GM18517 (cell line): ENCODE data around the gene COL4A3.
"Not testable (repeated sequence)": the region's sequence is repeated elsewhere in the genome, so short reads cannot be mapped to it uniquely, and the experiment has no call there.

ENCODE experiments used
- ATAC-seq: cut with Tn5 transposase; IDR thresholded peaks from one replicate; pipeline ENCODE4 v1.9.1; 2021; ENCODE audit warnings: mild to moderate bottlenecking, moderate library complexity; ENCODE audit not compliant: unreplicated experiment

The COL4A3 gene

DNA sequence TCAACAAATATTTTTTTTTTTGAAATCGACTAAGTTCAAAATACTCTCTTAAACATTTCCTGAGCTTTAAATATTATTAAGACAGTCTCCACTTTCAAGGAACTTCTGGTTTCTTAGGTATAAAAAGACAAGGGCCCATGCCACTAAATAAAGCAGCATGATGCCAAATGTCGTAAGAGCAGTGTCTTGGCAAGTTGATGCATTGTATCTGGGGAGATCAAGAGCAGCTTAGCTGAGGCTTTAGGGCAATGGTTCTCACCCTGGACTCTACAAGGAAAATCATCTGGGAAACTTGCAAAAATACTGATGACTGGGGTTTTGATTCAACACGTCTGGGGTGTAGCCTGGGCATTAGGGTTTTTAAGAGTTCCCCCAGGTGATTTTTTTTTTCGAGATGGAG lies 41.3 kb downstream of the COL4A3 start:
- ATAC-seq: no peak

DNA sequence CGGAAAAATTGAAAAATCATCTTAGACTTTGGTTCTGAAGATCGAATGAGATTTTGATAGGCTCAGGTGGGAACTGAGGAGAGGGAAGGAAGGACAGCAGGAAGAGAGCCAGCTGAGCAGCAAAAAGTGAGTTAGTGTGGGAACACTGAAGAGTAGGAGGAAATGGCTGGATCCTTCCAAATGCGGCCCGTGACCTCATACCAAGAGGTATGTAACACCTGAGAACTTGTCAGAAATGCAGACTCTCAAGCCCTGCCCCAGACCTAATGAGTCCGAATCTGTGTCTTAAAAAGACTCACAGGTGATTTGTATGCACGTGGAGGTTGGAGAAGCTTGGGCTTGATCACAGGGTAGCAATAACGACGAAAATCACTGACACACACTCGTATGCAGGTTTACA lies 42.0 kb downstream of the COL4A3 start:
- no peak for ATAC-seq

DNA sequence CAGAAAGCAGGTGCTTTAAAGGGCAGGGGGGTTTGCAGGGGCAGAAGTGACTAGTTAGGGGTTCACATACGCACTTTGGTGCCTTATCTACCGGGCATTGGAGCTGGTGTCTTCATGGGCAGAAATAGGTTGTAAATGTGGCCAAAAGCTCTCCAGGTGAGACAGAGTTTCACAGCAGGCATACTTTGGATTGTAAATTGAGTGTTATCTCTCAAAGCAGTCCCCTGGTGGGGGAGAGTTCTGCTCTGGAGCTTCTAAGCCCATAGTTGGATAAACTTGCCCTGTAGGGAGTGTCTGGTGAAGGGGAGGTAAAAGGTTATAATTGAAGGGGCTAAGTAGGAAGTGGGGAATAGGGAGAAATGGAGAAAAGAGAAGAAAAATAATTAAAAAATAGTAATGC lies 43.1 kb downstream of the COL4A3 start:
- no peak for ATAC-seq

DNA sequence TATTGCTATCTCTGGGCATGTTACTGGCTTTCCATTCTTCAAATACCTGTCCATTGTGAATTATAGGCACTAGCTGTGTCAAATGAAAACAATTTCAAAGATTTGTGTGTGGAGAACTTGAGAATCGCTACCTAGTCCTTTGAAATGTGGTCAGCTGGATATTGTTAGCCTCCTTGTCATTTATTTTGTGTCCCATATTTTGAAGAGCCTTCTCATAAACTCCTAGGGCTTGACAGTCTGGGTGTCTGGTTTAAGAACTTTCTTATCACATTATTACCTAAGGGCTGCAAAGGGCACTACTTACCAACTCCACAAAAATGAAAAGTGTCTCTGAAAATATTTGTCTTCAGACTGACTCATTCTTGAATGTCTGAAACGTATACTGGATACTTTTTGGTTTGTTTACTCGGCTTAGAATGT lies 50.2 kb downstream of the COL4A3 start:
- ATAC-seq: no peak

DNA sequence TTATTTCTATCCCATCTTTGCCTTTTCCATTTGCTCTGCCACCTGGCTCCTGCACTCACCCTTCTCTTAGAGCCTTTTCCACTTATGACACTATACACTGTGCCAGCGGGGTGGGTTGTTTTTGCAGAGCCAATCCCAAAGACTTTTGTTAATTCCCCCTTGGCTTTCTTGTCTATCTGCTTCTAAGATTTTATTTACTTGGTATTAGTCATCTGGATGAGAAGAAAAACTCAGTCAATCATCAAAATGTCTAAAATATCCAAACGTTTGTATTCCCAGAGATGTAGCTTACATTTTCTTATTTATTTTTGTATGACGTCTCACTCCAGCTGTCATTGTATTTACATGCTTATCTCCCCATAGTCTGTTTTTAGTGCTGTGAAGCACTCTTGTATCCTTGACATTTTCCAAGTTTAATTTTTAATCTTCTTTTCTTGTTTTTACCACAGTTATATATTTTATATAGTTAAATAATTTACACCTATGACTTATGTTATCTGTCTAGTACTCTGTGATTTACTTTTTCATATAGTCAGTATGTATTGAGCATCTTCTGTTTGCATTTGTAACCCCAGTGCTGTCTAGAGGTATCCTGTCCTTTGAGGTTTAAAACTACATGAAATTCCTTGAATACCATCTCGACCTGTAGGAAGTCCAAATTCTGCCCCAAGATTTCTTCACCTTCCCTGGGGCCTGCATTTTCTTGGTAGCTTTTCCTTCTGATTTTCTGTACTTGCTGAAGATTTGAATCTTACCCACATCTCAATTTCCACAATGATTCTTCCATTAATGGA lies 55.1 kb downstream of the COL4A3 start:
- no peak for ATAC-seq

DNA sequence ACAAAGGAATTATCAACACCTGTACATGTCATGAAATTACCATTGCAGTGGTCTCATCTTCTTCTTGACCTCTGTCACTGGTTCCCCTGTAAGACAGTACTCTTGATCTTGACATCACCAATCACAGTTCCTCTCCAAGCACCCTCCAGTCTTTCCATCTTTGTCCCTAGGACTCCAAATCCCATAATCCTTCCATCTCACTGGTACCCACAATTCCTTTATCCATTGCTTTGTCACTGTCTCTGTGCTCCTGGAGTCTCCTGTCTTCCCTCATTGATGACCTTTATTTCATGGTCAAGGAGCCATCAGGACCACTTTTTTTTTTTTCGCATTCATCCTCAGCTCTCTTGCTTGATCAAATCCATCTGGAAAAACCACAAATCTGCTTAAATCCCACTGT lies 56.7 kb downstream of the COL4A3 start:
- no peak for ATAC-seq

DNA sequence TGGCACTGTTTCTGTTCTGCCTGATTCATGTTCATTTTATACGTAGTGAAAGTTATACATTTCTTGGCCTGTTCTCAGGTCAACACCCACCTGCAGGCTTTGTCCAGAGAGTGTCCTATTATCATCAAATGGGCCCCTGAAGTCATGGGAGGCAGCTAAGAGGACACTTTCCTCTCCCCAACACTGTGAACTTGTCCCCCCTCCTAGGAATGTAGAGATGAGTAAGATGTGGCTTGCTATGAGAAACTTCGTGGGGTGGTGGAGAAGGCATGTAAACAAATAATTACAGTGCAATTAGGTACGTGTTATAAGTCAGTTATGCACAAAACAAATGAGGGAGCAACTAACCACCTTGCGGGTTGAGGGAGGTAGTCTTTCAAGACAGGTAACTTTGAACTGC lies 57.9 kb downstream of the COL4A3 start:
- no peak for ATAC-seq

DNA sequence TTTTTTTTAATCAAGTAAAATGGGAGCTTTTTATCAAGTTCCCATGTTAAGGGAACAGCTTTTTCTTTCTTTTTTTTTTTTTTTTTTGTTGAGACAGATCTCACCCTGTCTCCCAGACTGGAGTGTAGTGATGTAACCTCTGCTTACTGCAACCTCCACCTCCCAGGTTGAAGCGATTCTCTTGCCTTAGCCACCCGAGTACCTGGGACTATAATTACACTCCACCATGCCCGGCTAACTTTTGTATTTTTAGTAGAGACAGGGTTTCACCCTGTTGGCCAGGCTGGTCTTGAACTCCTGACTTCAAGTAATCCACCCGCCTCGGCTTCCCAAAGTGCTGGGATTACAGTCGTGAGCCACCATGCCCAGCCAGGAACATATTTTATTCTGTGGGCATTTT lies 61.2 kb downstream of the COL4A3 start:
- not testable (repeated sequence) for ATAC-seq

DNA sequence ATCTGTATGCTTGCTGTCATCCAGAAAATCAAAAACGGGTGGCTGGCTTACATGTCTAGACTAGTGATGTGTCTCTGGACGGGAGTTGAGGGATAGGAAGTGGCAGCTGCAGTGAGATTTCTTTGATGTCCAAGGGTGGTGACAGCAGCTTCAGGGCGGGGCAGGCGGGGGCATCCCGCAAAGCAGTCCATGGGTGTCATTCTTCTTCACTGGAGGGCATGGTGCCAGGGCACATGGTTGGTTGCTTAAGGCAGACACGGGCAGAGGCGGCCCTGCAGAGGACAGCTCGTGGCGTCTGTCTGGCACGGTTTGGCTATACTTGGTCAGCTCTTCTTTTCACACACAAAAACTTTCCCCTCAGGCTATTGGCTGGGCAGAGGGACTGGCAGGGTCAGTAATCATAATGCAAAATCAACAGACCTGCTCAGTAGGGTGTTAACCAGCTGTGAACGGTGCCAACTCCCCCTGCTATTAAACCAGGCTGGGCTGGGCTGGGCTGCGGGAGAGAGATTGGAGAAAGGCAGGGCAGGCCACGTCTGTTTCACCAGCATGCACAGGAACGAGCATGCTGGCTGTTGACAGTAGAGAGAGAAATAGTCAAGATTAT lies 63.7 kb downstream of the COL4A3 start:
- no peak for ATAC-seq

DNA sequence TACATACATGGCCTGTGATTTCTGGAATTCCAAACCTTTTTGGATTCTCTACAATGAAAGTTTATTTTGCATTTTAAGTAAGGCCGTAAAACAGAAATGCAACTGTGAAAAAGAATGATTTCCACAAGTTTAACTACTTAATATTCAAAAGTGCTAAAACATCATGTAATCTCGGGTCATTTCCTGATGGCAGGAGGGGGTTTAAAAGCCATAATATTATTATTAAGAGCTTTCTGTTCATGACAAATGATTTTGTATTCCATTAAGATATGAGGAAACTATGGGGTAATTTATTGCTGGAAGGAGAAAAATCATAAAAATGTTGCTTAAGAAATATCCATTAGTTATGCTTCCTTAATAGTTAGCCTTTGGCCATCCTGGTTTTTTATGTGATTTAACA lies 65.7 kb downstream of the COL4A3 start:
- ATAC-seq: no peak

DNA sequence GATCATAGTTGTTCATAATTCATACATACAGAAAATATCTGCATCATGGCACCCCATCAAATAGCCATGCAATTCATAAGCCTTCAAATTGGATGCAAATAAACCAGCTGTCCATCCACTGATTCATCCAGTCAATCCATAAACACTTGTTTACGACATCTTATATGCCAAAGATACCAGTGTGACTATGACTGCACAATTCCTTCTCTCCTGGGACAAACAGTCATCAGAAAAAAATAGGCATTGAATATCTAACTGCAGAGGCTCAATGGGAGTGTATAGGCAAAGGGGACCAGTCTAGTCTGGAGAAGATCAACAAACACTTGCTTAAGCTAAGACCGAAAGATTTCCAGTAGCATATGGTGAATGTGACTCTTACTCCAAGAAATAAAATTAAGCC lies 70.0 kb downstream of the COL4A3 start:
- ATAC-seq: no peak

DNA sequence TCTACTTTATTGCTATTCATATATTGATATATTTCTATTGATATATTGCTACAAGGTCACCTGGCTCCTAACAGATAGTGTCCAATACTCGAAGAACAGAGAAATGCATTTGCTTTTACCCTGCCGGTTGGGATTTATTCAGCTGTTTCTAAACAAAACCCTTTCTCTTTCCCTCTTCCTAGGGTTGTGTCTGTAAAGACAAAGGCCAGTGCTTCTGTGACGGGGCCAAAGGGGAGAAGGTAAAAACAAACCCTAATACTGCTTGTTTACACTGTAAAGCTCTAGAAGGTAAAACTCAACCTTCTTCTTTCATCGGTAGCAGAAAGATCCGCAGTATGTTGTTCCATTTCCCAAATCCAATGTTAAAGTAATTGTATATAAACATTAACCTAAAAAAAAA lies 73.4 kb downstream of the COL4A3 start:
- no peak for ATAC-seq

DNA sequence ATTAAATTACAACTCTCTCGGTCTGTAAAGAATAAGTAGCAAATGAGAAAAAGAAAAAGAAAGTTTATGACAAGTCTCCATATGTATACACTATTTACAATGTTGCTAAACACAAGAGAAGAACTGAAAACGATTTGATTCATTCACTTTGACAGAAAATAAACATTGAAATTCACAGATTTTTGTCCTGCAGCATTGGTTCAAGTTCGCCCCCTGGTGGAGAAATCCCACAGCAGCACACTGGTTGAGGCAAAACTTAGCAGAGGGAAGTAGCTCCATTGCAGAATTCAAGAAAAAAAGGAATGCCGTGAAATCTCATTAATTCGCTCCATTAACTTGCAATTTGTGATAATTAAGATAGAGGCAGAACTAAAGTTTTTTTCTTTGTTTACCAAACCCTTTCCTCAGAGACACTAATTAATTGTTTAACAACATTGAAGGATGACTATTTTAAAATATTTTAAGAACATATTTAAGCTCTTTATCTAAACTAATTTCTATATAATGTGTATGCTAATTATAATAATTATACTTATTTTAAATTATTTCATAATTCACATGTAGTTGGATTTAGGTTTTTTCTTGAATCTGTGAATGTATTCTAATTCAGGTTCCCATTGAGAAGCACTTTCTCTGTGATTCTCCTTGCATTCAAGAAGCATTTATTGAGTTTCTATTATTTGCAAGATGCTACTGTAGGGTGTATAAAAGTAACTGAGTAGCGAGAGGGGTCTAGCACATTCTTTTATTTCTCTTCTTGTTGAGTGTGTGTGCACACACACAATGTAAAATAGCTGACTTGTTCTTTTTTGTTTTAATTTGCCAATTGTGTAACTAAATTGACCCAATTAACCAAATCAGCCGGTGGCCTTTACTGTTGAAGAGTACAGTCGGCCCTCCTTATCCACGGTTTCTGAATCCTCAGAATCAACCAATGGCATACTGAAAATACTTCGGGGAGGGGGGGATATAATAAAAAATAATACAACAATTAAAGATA lies 74.1 kb downstream of the COL4A3 start:
- ATAC-seq: no peak

DNA sequence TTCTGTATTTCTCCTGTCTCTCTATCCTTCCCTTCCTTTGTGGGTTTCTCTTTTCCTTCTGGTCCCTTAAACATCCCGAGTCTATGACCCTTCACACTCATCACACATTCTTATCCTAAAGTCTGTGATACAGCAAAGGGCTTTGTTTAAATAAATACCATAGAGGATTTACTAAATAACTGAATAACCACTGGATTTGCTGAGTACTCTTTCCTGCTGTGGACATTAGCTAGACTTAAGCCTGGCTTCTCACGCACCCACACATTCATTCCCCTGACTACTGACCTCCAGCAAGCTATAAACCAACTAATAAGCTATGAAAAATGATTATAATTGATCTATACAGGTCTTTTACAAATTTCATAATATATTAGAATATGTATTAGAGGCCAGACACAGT lies 76.6 kb downstream of the COL4A3 start:
- no peak for ATAC-seq

DNA sequence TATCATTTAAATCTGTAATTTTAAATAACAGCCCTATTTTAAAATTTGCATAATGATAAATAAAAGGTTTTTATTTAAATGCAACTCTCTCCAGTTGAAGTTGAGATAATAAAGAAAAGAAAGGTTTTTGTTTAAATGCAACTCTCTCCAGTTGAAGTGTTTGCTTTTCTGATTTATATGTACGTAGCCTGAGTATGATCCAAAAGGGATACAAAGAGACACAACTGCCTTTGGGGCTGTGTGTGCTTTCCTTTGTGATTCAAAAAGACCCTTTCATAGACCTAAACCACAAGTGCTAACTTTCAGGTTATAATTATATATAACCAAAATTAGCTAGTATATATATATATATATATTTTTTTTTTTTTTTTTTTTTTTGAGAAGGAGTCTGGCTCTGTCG lies 84.5 kb downstream of the COL4A3 start:
- ATAC-seq: no peak

DNA sequence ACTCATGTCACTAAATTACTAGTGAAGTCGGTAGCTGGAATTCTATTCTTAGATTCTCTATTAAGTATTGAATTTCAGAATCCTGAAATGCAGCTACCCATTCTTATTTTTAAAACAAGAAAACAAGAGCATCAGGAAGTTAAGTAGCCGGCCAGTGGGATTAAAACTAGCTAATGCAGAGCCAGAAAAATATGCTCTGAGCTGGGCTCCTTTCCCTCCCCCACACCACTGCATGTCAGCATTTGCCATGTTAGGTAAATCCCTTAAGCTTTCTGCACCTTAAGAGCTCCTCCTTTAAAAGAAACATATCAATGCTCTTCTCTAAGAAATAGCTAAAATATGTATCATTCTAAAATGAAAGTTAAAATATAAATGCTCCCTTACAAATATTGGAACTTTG lies 88.4 kb downstream of the COL4A3 start:
- no peak for ATAC-seq

DNA sequence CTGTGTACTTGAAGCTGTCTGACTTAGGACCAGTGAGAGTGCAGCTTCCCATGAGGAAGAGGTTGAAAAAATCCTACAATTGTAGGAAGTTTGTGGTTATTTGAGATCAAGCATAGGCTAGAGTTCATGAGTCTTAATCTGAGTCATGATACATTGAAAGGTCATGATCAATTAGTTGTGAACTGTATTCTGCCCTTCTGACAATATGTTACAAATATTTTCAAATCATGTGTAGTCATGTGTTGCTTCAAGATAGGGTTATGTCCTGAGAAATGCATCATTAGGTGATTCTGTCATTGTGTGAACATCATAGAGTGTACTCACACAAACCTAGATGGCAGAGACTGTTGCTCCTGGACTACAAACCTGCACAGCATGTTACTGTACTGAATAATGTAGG lies 92.2 kb downstream of the COL4A3 start:
- no peak for ATAC-seq

DNA sequence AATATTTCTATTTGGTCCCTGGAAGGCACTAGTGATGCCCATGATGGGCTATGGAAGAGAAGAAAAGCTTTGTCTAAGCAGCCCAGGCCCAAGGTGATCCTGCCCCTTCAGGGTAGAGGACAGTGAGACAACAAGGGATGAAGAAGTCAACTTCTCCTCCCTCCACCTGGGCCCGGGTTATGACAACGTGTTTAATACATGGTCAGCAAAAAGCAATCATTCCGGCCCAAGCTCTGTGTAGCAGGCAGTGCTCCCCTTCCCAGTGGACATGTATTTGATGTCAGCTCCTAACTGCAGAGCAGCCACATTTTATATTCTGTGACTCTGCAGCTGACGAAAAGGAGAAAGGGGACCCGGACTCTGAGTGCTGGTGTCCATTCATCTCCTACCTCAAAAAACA lies 93.4 kb downstream of the COL4A3 start:
- no peak for ATAC-seq

DNA sequence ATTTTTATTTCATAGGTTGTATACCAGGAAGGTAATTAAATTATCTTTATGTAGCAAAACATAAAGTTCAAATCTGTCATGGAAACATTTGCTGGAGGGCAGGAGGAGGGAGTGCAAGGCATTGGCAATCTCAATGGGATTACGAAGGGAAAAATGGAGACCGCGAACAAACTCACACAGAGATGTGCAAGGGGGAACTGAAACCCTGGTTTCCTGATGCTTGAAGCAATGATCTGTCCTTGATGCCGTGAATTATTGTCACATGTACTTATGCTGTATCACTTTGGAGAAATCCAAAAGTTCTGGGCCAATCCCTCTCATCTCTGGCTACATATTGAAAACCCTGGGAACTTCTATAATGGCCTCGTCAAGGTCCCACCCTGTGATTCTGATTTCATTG lies 95.6 kb downstream of the COL4A3 start:
- ATAC-seq: no peak

DNA sequence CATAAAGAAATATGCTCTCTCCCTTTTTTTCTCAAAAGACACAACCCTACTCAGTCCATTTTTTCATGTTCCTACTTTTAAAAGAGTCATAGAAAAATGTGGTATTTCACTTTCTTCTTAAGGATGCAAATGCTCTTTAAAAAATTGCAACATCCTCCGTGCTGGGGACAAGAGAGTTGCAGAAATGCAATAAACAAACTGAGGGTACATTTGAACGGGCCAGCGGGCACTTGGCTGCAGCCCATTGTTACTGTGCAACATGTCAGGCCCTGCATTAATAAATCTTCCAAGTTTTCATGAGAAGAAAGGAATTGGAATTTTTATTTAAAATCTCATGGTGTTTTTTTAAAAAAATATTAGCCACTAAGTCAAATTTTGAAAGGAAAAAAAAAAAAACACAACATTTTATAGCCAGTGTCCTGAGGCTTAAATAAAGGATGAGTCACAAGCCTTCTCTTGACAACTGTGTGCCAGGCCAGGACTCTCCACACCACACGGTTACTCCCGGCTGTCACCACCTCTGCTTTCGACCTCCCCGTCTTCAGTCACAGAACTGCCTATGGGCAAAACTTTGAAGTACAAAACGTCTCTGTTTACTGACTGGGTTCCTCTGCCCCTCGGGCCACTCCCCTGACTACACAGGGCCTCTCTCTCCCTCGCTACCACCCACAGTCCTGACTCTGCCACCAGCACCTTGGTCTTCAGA lies 103.1 kb downstream of the COL4A3 start:
- no peak for ATAC-seq

DNA sequence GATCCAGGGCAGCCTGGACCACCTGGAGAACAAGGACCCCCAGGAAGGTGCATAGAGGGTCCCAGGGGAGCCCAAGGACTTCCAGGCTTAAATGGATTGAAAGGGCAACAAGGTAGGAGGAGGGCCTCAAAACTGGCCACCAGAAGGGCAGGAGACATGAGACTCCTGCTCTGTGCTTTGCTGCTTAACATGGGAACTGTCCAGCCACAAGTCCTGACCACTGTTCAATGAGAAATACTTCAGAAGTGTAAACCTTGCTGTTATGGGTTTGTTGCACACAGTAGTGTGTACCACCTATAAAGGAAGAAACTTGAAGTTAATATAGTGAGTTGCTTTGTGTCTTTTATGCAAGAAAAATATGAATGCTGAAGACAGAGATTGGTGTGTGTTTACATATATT lies 116.5 kb downstream of the COL4A3 start:
- ATAC-seq: no peak
